ENCODE measurements around the gene PRDM16.

PRDM16 gene

GRCh38 chr1:3379934-3380333 lies 310.9 kb downstream of the PRDM16 start:
- H3K27me3 ChIP-seq (ENCODE audit: insufficient read depth, insufficient read length): no peaks in the 10 kb centered on the region
- H3K36me3 ChIP-seq (ENCODE audit: insufficient read depth, insufficient read length, low read length): no peaks in the 10 kb centered on the region
- H3K9me3 ChIP-seq (ENCODE audit: insufficient read depth, low read length): no peaks in the 10 kb centered on the region
- no peak for DNase-seq (ENCODE audit: low read depth, low spot score)
- H3K4me1 ChIP-seq (ENCODE audit: insufficient read depth, insufficient read length): no peaks in the 10 kb centered on the region
- TF ChIP-seq ZNF274 (IDR thresholded peaks at IDR 0.05; ENCODE audit: low read depth, low read length) (no peak), YY1 (IDR thresholded peaks at IDR 0.05; ENCODE audit: insufficient read depth, insufficient read length) (no peak), SUZ12 (IDR thresholded peaks at IDR 0.05; ENCODE audit: extremely low read depth, insufficient read depth, insufficient read length) (no peak)
- H3K4me3 ChIP-seq (ENCODE audit: insufficient read length, low read depth): no peak overlapping the region
- no peak overlapping the region for H3K9ac ChIP-seq (ENCODE audit: insufficient read length, low read depth)

GRCh38 chr1:3380469-3380868 lies 311.5 kb downstream of the PRDM16 start:
- H3K27me3 ChIP-seq (ENCODE audit: insufficient read depth, insufficient read length): no peaks in the 10 kb centered on the region
- DNase-seq (ENCODE audit: low read depth, low spot score): no peak
- no peak overlapping the region for H3K9ac ChIP-seq (ENCODE audit: insufficient read length, low read depth)
- no peaks in the 10 kb centered on the region for H3K36me3 ChIP-seq (ENCODE audit: insufficient read depth, insufficient read length, low read length)
- H3K4me1 ChIP-seq (ENCODE audit: insufficient read depth, insufficient read length): no peaks in the 10 kb centered on the region
- TF ChIP-seq YY1 (IDR thresholded peaks at IDR 0.05; ENCODE audit: insufficient read depth, insufficient read length) (no peak), ZNF274 (IDR thresholded peaks at IDR 0.05; ENCODE audit: low read depth, low read length) (no peak)
- no peaks in the 10 kb centered on the region for H3K9me3 ChIP-seq (ENCODE audit: insufficient read depth, low read length)
- H3K4me3 ChIP-seq (ENCODE audit: insufficient read length, low read depth): no peak overlapping the region

- H3K4me1 ChIP-seq (ENCODE audit: insufficient read depth, insufficient read length): no peaks in the 10 kb centered on the region
- no peaks in the 10 kb centered on the region for H3K9me3 ChIP-seq (ENCODE audit: insufficient read depth, low read length)
- no peak overlapping the region for H3K4me3 ChIP-seq (ENCODE audit: insufficient read length, low read depth)
- TF ChIP-seq YY1 (IDR thresholded peaks at IDR 0.05; ENCODE audit: insufficient read depth, insufficient read length) (no peak), SUZ12 (IDR thresholded peaks at IDR 0.05; ENCODE audit: extremely low read depth, insufficient read depth, insufficient read length) (no peak), ZNF274 (IDR thresholded peaks at IDR 0.05; ENCODE audit: low read depth, low read length) (no peak)
- no peak for DNase-seq (ENCODE audit: low read depth, low spot score)
- no peaks in the 10 kb centered on the region for H3K36me3 ChIP-seq (ENCODE audit: insufficient read depth, insufficient read length, low read length)
- H3K9ac ChIP-seq (ENCODE audit: insufficient read length, low read depth): no peak overlapping the region
- no peaks in the 10 kb centered on the region for H3K27me3 ChIP-seq (ENCODE audit: insufficient read depth, insufficient read length)
Observed at GRCh38 chr1:3381901-3382300, 312.9 kb downstream of the PRDM16 start.

GRCh38 chr1:3382326-3383057 lies 313.5 kb downstream of the PRDM16 start:
- Histone ChIP-seq H3K36me3 (ENCODE audit: insufficient read depth, insufficient read length, low read length) (no peaks in the 10 kb centered on the region), H3K4me1 (ENCODE audit: insufficient read depth, insufficient read length) (peaks cover 3% of the 10 kb centered on the region), H3K9ac (ENCODE audit: insufficient read length, low read depth) (no peak overlapping the region), H3K27me3 (ENCODE audit: insufficient read depth, insufficient read length) (no peaks in the 10 kb centered on the region), H3K9me3 (ENCODE audit: insufficient read depth, low read length) (no peaks in the 10 kb centered on the region), H3K4me3 (ENCODE audit: insufficient read length, low read depth) (no peak overlapping the region)
- no peak for TF ChIP-seq YY1 (IDR thresholded peaks at IDR 0.05; ENCODE audit: insufficient read depth, insufficient read length)
- no peak for TF ChIP-seq ZNF274 (IDR thresholded peaks at IDR 0.05; ENCODE audit: low read depth, low read length)
- TF ChIP-seq SUZ12 (IDR thresholded peaks at IDR 0.05; ENCODE audit: extremely low read depth, insufficient read depth, insufficient read length): no peak
- DNase-seq (ENCODE audit: low read depth, low spot score): no peak

GRCh38 chr1:3383679-3384078 lies 314.7 kb downstream of the PRDM16 start:
- H3K9me3 ChIP-seq (ENCODE audit: insufficient read depth, low read length): no peaks in the 10 kb centered on the region

GRCh38 chr1:3384407-3384806 lies 315.4 kb downstream of the PRDM16 start:
- H3K27me3 ChIP-seq (ENCODE audit: insufficient read depth, insufficient read length): no peaks in the 10 kb centered on the region
- no peak overlapping the region for H3K9ac ChIP-seq (ENCODE audit: insufficient read length, low read depth)
- no peaks in the 10 kb centered on the region for H3K9me3 ChIP-seq (ENCODE audit: insufficient read depth, low read length)
- DNase-seq (ENCODE audit: low read depth, low spot score): no peak
- no peak overlapping the region for H3K4me3 ChIP-seq (ENCODE audit: insufficient read length, low read depth)
- TF ChIP-seq YY1 (IDR thresholded peaks at IDR 0.05; ENCODE audit: insufficient read depth, insufficient read length): no peak
- TF ChIP-seq ZNF274 (IDR thresholded peaks at IDR 0.05; ENCODE audit: low read depth, low read length): no peak
- TF ChIP-seq SUZ12 (IDR thresholded peaks at IDR 0.05; ENCODE audit: extremely low read depth, insufficient read depth, insufficient read length): no peak
- H3K4me1 ChIP-seq (ENCODE audit: insufficient read depth, insufficient read length): peaks cover 3% of the 10 kb centered on the region
- no peaks in the 10 kb centered on the region for H3K36me3 ChIP-seq (ENCODE audit: insufficient read depth, insufficient read length, low read length)

More at GRCh38 chr1:3383679-3384078, 314.7 kb downstream of the PRDM16 start:
- Histone ChIP-seq H3K36me3 (ENCODE audit: insufficient read depth, insufficient read length, low read length) (no peaks in the 10 kb centered on the region), H3K27me3 (ENCODE audit: insufficient read depth, insufficient read length) (no peaks in the 10 kb centered on the region), H3K9ac (ENCODE audit: insufficient read length, low read depth) (no peak overlapping the region), H3K4me3 (ENCODE audit: insufficient read length, low read depth) (no peak overlapping the region), H3K4me1 (ENCODE audit: insufficient read depth, insufficient read length) (peaks cover 3% of the 10 kb centered on the region)
- DNase-seq (ENCODE audit: low read depth, low spot score): no peak
- no peak for TF ChIP-seq SUZ12 (IDR thresholded peaks at IDR 0.05; ENCODE audit: extremely low read depth, insufficient read depth, insufficient read length)
- no peak for TF ChIP-seq ZNF274 (IDR thresholded peaks at IDR 0.05; ENCODE audit: low read depth, low read length)
- TF ChIP-seq YY1 (IDR thresholded peaks at IDR 0.05; ENCODE audit: insufficient read depth, insufficient read length): no peak

- TF ChIP-seq ZNF274 (IDR thresholded peaks at IDR 0.05; ENCODE audit: low read depth, low read length): no peak
- TF ChIP-seq YY1 (IDR thresholded peaks at IDR 0.05; ENCODE audit: insufficient read depth, insufficient read length): no peak
- TF ChIP-seq SUZ12 (IDR thresholded peaks at IDR 0.05; ENCODE audit: extremely low read depth, insufficient read depth, insufficient read length): no peak
- DNase-seq (ENCODE audit: low read depth, low spot score): no peak
- peaks cover 4% of the 10 kb centered on the region for H3K27me3 ChIP-seq (ENCODE audit: insufficient read depth, insufficient read length)
- no peak overlapping the region for H3K9ac ChIP-seq (ENCODE audit: insufficient read length, low read depth)
- no peak overlapping the region for H3K4me3 ChIP-seq (ENCODE audit: insufficient read length, low read depth)
- H3K9me3 ChIP-seq (ENCODE audit: insufficient read depth, low read length): no peaks in the 10 kb centered on the region
- no peaks in the 10 kb centered on the region for H3K36me3 ChIP-seq (ENCODE audit: insufficient read depth, insufficient read length, low read length)
- peaks cover 3% of the 10 kb centered on the region for H3K4me1 ChIP-seq (ENCODE audit: insufficient read depth, insufficient read length)
Observed at GRCh38 chr1:3386205-3387002, 317.4 kb downstream of the PRDM16 start.
